BLaER1 (cell line): Measurements from ENCODE around the gene MORN1.
A peak's percentile ranks its signal among the peaks of the same experiment; 100 is the strongest.

Source experiments
- H3K27ac ChIP-seq: shearing (Covaris generic); formaldehyde crosslinking; 2 replicates; pipeline ENCODE4 v1.8.1; 2022
- H3K27me3 ChIP-seq: shearing (Covaris generic); formaldehyde crosslinking; 2 replicates; pipeline ENCODE4 v1.8.1; 2022
- H3K36me3 ChIP-seq: shearing (Covaris generic); formaldehyde crosslinking; 2 replicates; pipeline ENCODE4 v1.8.1; 2022
- H3K4me1 ChIP-seq: shearing (Covaris generic); formaldehyde crosslinking; 2 replicates; pipeline ENCODE4 v1.8.1; 2022
- H3K4me2 ChIP-seq: shearing (Covaris generic); formaldehyde crosslinking; 2 replicates; pipeline ENCODE4 v1.8.1; 2022
- H3K4me3 ChIP-seq: shearing (Covaris generic); formaldehyde crosslinking; 2 replicates; pipeline ENCODE4 v1.8.1; 2022
- H3K9ac ChIP-seq: shearing (Covaris generic); formaldehyde crosslinking; 2 replicates; pipeline ENCODE4 v1.8.1; 2022
- H3K9me3 ChIP-seq: shearing (Covaris generic); formaldehyde crosslinking; 2 replicates; pipeline ENCODE4 v1.8.1; 2022
- H4K20me1 ChIP-seq: shearing (Covaris generic); formaldehyde crosslinking; 2 replicates; pipeline ENCODE4 v1.8.1; 2022
- Cebpa-rat ChIP-seq: shearing (Covaris generic); IDR thresholded peaks from 2 replicates; pipeline ENCODE4 v1.8.1; 2022

MORN1 gene

DNA sequence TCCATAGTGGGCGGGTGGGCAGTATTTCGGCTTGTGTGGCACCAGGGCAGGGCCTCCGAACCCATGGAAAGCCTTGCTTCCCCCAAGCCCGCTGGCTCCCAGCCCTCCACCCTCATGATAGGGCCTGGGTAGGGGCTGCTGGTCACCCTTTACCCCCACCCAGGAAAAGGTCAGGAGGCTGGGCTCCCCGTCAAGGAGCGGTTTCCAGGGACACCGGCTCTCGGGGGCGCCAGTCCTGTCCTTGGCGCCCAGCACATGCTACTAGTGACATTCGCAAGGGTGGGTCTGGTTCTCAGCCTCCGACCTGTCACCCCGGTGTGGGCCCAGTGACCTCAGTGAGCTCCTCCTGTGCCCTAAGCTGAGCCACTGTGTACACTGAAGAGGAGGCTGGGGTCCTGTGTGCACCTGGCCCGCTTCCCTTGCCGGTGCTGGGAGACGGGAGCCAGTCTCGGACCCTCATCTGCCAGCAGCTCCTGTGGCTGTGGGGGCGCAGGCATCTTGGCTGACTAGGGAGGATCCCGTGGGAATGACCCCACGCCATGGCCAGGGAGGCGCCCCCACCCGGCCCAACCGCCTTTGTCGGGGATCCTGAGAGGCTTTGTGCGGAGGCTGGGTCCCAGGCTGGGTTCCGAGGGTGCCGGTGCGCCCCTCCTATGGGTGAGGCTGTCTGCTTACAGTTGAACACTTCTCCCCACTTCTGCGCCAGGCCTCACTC is 108.6 kb downstream of the MORN1 start:
- Histone ChIP-seq H3K27ac (no peak overlapping the region), H3K36me3 (peaks cover 4% of the 10 kb centered on the region), H3K9ac (no peak overlapping the region), H3K4me3 (no peak overlapping the region), H3K4me1 (peaks cover 29% of the 10 kb centered on the region), H4K20me1 (peaks cover 78% of the 10 kb centered on the region), H3K9me3 (peaks cover 1% of the 10 kb centered on the region; the same call in 1 of the 2 replicates), H3K27me3 (no peaks in the 10 kb centered on the region), H3K4me2 (no peak overlapping the region)
- TF ChIP-seq Cebpa-rat, result no peak

DNA sequence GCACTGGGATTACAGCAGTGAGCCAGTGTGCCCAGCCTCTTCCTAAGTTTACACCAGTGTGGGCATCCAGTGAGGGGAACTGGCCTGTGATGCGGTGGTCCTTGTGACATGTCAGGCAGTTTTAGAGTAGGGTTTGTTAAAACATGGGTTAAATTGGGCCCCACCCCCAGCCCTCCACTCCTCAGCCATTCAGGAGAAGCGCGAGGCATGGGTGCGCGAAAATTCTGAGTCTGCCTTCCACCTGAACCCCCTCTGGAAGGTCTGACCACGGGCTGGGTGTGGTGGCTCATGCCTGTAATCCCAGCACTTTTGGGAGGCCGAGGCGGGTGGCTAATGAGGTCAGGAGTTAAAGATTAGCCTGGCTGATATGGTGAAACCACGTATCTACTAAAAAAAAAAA is 111.5 kb downstream of the MORN1 start:
- Histone ChIP-seq H3K4me2 (peak overlapping the region; percentile 84), H3K9me3 (peaks cover 4% of the 10 kb centered on the region; the same call in 1 of the 2 replicates), H4K20me1 (peaks cover 76% of the 10 kb centered on the region), H3K4me3 (no peak overlapping the region; the same call in 1 of the 2 replicates), H3K4me1 (peaks cover 55% of the 10 kb centered on the region), H3K36me3 (peaks cover 8% of the 10 kb centered on the region), H3K9ac (no peak overlapping the region; the same call in 1 of the 2 replicates), H3K27ac (peak overlapping the region; percentile 55; the same call in 1 of the 2 replicates), H3K27me3 (no peaks in the 10 kb centered on the region)
- TF ChIP-seq Cebpa-rat, result no peak

DNA sequence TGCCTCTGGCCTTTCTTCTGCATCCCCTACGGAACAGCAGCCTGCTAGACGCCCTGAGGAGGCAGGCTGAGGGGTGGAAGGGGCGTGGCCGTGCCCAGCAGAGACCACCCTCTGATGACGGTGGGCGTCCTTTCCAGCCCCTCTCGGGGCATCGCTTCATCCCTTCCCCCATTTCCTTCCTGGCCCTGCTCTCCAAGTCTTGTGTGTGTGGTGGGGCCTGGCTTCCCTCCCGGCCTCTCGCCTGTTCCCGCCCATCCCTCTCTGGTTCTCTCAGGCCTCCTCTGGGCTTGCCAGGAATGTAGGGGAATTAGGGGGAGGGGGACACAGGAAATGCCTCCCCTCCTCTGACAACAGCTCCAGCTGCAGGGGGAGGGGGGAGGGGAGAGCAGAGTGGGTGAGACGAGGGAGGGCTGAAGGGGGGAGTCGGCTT is 112.1 kb downstream of the MORN1 start:
- H3K36me3 ChIP-seq, result peaks cover 8% of the 10 kb centered on the region
- H3K4me2 ChIP-seq, result peak overlapping the region; percentile 84
- TF ChIP-seq Cebpa-rat, result no peak
- H3K27me3 ChIP-seq, result no peaks in the 10 kb centered on the region
- peaks cover 4% of the 10 kb centered on the region; the same call in 1 of the 2 replicates for H3K9me3 ChIP-seq
- H3K4me3 ChIP-seq, result no peak overlapping the region; the same call in 1 of the 2 replicates
- H4K20me1 ChIP-seq, result peaks cover 76% of the 10 kb centered on the region
- peaks cover 61% of the 10 kb centered on the region for H3K4me1 ChIP-seq
- peak overlapping the region; percentile 55; the same call in 1 of the 2 replicates for H3K27ac ChIP-seq
- peak overlapping the region; percentile 24; the same call in 1 of the 2 replicates for H3K9ac ChIP-seq

DNA sequence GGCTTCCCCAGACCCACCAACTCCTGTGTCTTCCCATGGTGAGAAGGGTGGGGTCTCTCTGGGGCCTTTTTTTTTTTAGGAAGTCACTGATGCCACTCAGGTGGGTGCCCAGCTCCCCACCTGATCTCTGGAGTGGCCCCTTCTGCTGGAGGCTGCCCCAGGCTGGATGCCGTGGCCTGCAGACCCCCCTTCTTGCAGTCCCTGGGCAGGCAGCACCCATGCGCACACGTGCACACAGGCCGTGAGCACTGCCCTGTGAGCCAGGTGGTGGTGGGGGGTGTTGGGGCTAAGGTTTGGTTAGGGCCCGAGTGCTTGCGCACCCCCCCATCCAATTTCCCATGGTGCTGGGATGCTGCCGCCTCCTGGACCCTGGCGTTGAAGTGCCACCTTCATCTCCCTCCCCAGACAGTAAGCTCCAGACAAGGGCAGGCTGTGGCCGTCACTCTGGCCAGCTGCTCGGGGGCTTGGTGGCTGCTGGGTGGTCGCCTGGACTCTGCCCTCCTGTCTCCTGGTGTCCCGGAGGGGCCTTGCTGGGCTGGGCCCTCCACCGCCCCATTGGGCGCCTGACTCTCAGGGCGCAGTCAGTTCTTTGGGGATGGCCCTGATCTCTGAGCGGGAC is 112.7 kb downstream of the MORN1 start:
- Histone ChIP-seq H3K27ac (peak overlapping the region; percentile 55; the same call in 1 of the 2 replicates), H3K27me3 (no peaks in the 10 kb centered on the region), H3K9ac (0 out of 2 replicates have a peak overlapping the region, but pooled peaks have one; percentile 24), H3K4me3 (no peak overlapping the region), H3K4me1 (peaks cover 66% of the 10 kb centered on the region), H3K36me3 (peaks cover 8% of the 10 kb centered on the region), H3K4me2 (peak overlapping the region; percentile 84), H3K9me3 (peaks cover 4% of the 10 kb centered on the region; the same call in 1 of the 2 replicates), H4K20me1 (peaks cover 76% of the 10 kb centered on the region)
- no peak for TF ChIP-seq Cebpa-rat

DNA sequence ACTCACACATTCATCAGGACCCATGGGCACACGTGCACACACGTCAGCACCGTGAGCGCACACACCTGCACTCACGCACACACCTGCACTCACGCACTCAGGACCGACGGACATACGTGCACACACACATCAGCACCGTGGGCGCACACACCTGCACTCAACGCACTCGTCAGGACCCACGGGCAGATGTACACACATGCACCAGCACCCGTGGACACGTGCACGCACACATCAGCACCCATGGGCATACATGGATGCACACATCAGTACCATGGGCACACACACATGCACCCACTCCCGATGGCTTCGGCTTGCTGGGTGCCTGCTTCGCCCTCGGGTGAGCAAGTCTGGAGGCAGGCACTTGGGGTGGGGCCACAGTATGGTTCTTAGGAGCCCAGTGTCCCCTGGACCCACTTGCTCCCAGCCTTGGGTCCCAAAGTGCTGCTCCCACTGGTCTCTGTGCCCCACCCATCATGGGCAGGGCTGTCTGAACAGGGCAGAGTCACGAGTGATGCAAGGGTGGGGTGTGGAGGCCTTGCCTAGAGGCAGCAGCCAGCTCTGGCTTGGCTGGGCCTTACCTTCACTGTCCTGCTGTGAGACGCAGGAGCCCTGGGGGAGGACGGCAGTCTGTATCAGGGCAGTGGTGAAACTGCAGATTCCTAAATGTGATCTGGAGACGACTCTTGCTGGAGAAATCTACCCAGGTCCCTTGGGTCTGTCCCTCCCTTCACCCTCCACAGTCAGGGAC is 113.4 kb downstream of the MORN1 start:
- H3K4me2 ChIP-seq, result peak overlapping the region; percentile 84
- H4K20me1 ChIP-seq, result peaks cover 76% of the 10 kb centered on the region
- H3K9me3 ChIP-seq, result peaks cover 4% of the 10 kb centered on the region; the same call in 1 of the 2 replicates
- peaks cover 70% of the 10 kb centered on the region for H3K4me1 ChIP-seq
- H3K27me3 ChIP-seq, result no peaks in the 10 kb centered on the region
- H3K4me3 ChIP-seq, result no peak overlapping the region
- H3K27ac ChIP-seq, result peak overlapping the region; percentile 55; the same call in 1 of the 2 replicates
- peaks cover 8% of the 10 kb centered on the region for H3K36me3 ChIP-seq
- H3K9ac ChIP-seq, result no peak overlapping the region
- TF ChIP-seq Cebpa-rat, result no peak

DNA sequence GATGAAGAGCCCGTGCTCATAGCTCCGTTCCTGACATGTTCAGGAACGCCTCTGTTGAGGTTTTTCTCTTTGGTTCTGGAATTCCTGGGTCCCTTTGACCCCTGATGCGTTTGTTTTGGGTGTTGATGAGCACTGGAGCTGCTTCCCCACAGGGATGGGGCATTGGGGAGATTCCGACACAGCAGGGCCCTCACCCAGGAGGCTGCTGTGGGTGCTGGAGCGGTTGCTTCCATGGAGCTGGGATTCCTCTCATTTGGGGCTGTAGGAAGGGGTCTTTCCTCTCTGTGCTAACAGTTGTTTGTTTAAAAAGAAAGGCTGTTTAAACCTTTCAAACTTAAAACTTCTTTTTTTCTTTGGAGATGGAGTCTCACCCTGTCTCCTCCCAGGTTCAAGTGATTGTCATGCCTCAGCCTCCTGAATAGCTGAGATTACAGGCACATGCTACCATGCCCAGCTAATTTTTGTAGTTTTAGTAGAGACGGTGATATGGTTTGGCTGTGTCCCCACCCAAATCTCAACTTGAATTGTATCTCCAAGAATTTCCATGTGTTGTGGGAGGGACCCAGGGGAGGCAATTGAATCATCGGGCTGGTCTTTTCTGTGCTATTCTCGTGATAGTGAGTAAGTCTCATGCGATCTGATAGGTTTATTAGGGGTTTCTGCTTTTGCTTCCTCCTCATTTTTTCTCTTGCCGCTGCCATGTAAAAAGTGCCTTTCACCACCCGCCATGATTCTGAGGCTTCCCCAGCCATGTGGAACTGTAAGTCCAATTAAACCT is 114.4 kb downstream of the MORN1 start:
- Histone ChIP-seq H3K4me2 (peak overlapping the region; percentile 96), H3K36me3 (peaks cover 8% of the 10 kb centered on the region), H3K4me1 (peaks cover 75% of the 10 kb centered on the region), H3K27ac (peak overlapping the region; percentile 60), H3K27me3 (no peaks in the 10 kb centered on the region), H3K4me3 (no peak overlapping the region), H3K9me3 (peaks cover 4% of the 10 kb centered on the region; the same call in 1 of the 2 replicates), H3K9ac (no peak overlapping the region), H4K20me1 (peaks cover 82% of the 10 kb centered on the region)
- TF ChIP-seq Cebpa-rat, result no peak

DNA sequence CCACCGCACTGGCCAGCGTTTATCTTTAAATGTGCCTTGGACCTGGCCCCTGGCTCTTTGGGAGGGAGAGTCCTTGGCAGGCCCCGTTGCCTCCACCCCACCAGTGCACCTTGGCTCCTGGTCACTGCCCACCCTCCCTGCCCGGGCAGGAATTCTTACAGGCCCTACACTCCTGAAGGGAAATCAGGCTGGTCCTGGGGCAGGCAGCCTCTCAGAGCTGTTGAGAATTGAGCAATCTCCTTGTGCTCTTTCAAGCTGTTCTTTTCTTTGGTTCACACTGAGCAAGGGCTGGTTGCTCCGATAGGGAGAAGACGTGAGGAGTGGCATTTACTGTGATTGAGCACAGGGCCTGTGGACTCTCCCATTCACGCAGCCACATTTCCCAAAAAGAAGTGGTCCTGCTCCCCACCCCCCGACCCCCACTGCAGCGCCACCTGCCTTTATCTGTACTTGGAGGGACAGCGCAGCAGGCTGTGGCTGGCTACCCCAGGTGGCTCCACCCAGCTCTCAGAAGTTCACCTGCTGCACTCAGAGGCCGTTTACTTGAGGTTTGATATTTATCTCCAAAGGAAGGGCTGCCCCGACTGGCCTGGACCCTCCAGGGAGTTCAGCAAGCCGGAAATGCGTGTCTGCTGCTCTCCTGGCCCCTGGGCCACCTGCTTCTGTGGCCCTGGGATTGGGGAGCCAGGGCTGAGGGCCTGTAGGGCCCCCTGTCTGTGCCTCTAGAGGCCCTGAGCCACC is 115.4 kb downstream of the MORN1 start:
- peaks cover 86% of the 10 kb centered on the region for H3K4me1 ChIP-seq
- peak overlapping the region; percentile 48 for H3K9ac ChIP-seq
- no peaks in the 10 kb centered on the region for H3K27me3 ChIP-seq
- H3K36me3 ChIP-seq, result peaks cover 8% of the 10 kb centered on the region
- TF ChIP-seq Cebpa-rat, result peak; percentile 80
- H4K20me1 ChIP-seq, result peaks cover 92% of the 10 kb centered on the region
- H3K9me3 ChIP-seq, result peaks cover 4% of the 10 kb centered on the region; the same call in 1 of the 2 replicates
- peak overlapping the region; percentile 96 for H3K4me2 ChIP-seq
- peak overlapping the region; percentile 31; the same call in 1 of the 2 replicates for H3K4me3 ChIP-seq
- H3K27ac ChIP-seq, result peak overlapping the region; percentile 60

DNA sequence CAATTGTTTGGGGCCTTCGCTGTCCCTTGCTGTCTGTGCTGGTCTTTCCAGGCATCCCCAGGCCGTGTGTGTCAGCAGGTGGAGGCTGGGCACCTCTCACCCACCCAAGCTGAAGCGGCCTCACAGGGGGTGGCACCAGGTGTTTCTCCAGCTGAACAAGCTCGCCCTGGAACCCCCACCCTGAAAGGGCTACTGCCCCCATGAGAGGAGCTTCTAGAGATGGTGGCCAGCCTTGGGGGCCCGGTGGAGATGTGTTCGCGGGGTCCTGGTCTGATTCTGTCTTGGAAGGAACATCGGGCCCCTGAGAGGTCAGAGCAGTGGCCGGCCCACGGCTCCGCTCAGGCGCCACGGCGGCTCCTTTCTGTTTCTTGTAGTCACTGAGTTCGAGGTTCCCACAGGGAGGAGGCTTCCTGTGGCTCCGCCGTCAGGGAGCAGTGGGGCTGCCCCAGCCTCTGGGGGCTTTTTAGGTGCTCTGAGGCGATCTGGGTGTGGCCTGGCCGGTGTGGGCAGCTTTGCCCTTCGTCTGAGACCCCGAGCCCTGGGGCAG is 116.4 kb downstream of the MORN1 start:
- Histone ChIP-seq H3K9ac (peak overlapping the region; percentile 43; the same call in 1 of the 2 replicates), H3K27ac (peak overlapping the region; percentile 60), H3K27me3 (no peaks in the 10 kb centered on the region), H3K36me3 (peaks cover 8% of the 10 kb centered on the region), H4K20me1 (peaks cover 99% of the 10 kb centered on the region), H3K4me3 (peak overlapping the region; percentile 52), H3K4me2 (peak overlapping the region; percentile 96), H3K9me3 (peaks cover 4% of the 10 kb centered on the region; the same call in 1 of the 2 replicates), H3K4me1 (peaks cover 92% of the 10 kb centered on the region)
- no peak for TF ChIP-seq Cebpa-rat
